ENCODE data around the gene ZNF346.
A peak's percentile ranks its signal among the peaks of the same experiment; 100 is the strongest.

The ZNF346 gene

GRCh38 chr5:177070536-177071191 lies 48.2 kb downstream of the ZNF346 start:
- DNase-seq (ENCODE audit: low read depth): no peak

- DNase-seq (ENCODE audit: low read depth): peak; percentile 58
Measured at GRCh38 chr5:177071666-177072385, 49.3 kb downstream of the ZNF346 start.

GRCh38 chr5:177077335-177077734 lies 54.8 kb downstream of the ZNF346 start:
- no peak for DNase-seq (ENCODE audit: low read depth)

GRCh38 chr5:177079606-177080005 lies 57.1 kb downstream of the ZNF346 start:
- DNase-seq (ENCODE audit: low read depth): no peak

- no peak for DNase-seq (ENCODE audit: low read depth)
Measured at GRCh38 chr5:177080265-177080664, 57.8 kb downstream of the ZNF346 start.

GRCh38 chr5:177081859-177082258 lies 59.4 kb downstream of the ZNF346 start:
- no peak for DNase-seq (ENCODE audit: low read depth)

GRCh38 chr5:177083357-177083756 lies 60.9 kb downstream of the ZNF346 start:
- no peak for DNase-seq (ENCODE audit: low read depth)

- no peak for DNase-seq (ENCODE audit: low read depth)
Measured at GRCh38 chr5:177084175-177084574, 61.7 kb downstream of the ZNF346 start.

GRCh38 chr5:177085985-177086653 lies 63.6 kb downstream of the ZNF346 start:
- DNase-seq (ENCODE audit: low read depth): no peak

GRCh38 chr5:177086654-177087397 lies 64.3 kb downstream of the ZNF346 start, which contains the start of gene FGFR4:
TSS of gene FGFR4 (plus strand) at chr5:177086915. CDS start at chr5:177089603, 2,688 bp downstream.
- no peak for DNase-seq (ENCODE audit: low read depth)

- DNase-seq (ENCODE audit: low read depth): no peak
Measured at GRCh38 chr5:177087398-177088005, 65.0 kb downstream of the ZNF346 start.

- no peak for DNase-seq (ENCODE audit: low read depth)
Measured at GRCh38 chr5:177089127-177089526, 66.6 kb downstream of the ZNF346 start.

- DNase-seq (ENCODE audit: low read depth): no peak
Measured at GRCh38 chr5:177089825-177090641, 67.5 kb downstream of the ZNF346 start.

- no peak for DNase-seq (ENCODE audit: low read depth)
Measured at GRCh38 chr5:177090813-177091212, 68.3 kb downstream of the ZNF346 start.

- DNase-seq (ENCODE audit: low read depth): no peak
Measured at GRCh38 chr5:177091232-177091631, 68.7 kb downstream of the ZNF346 start.

GRCh38 chr5:177092178-177093081 lies 69.9 kb downstream of the ZNF346 start:
- DNase-seq (ENCODE audit: low read depth): no peak

- no peak for DNase-seq (ENCODE audit: low read depth)
Measured at GRCh38 chr5:177093082-177093712, 70.7 kb downstream of the ZNF346 start.

- DNase-seq (ENCODE audit: low read depth): no peak
Measured at GRCh38 chr5:177093803-177094202, 71.3 kb downstream of the ZNF346 start.

Data from GM04503 (cell line).